Endothelial cell (in vitro differentiated cells): Measurements from ENCODE around the gene THEM5. TPM values are rescaled to one million over a fixed set of nuclear protein-coding genes. Genes with fewer than 3 reads are reported as not detected.
"Not testable (repeated sequence)": the region's sequence is repeated elsewhere in the genome, so short reads cannot be mapped to it uniquely, and the experiment has no call there.

Experiments
- DNase-seq: peaks from one replicate; pipeline ENCODE4 v3.0.0; 2021; ENCODE audit warnings: low spot score
- H3K27ac Mint-ChIP-seq: one replicate; pipeline ENCODE4 v1.8.0; 2021; ENCODE audit warnings: mixed read lengths, inconsistent platforms; ENCODE audit not compliant: unreplicated experiment
- H3K27me3 Mint-ChIP-seq: one replicate; pipeline ENCODE4 v1.8.0; 2021; ENCODE audit warnings: mild to moderate bottlenecking, moderate library complexity, mixed read lengths, inconsistent platforms; ENCODE audit not compliant: unreplicated experiment
- H3K36me3 Mint-ChIP-seq: one replicate; pipeline ENCODE4 v1.8.0; 2021; ENCODE audit warnings: mild to moderate bottlenecking, low read depth, mixed read lengths, inconsistent platforms; ENCODE audit not compliant: unreplicated experiment
- H3K4me1 Mint-ChIP-seq: one replicate; pipeline ENCODE4 v1.8.0; 2021; ENCODE audit warnings: mild to moderate bottlenecking, mixed read lengths, inconsistent platforms; ENCODE audit not compliant: unreplicated experiment
- H3K4me3 Mint-ChIP-seq: one replicate; pipeline ENCODE4 v1.8.0; 2021; ENCODE audit warnings: mild to moderate bottlenecking, mixed read lengths, inconsistent platforms; ENCODE audit not compliant: unreplicated experiment
- H3K9me3 Mint-ChIP-seq: one replicate; pipeline ENCODE4 v1.8.0; 2021; ENCODE audit warnings: mixed read lengths, inconsistent platforms; ENCODE audit not compliant: unreplicated experiment
- CTCF ChIP-seq: fragments of 200-600 bp; sonication (generic); IDR thresholded peaks from one replicate; pipeline ENCODE4 v1.5.0; 2021; ENCODE audit warnings: antibody characterized with exemption; ENCODE audit not compliant: unreplicated experiment
- long read RNA-seq: library from polyadenylated mRNA; unstranded; transcript quantifications from one replicate; pipeline ENCODE4 v2.0.0, GENCODE V29; 2020; ENCODE audit not compliant: unreplicated experiment
- total RNA-seq: library from RNA; stranded (reverse); fragmentation: NEBNext Ultra II Directional; extraction: Animal tissue kit (Norgen Biotek cat#: 25700); gene quantifications from one replicate; pipeline ENCODE4 v1.2.1, GENCODE V29; 2021; ENCODE audit not compliant: unreplicated experiment

THEM5 gene
- not detected for total RNA-seq
- long read RNA-seq: 0 reads

GRCh38 chr1:151853411-151853943 lies at the start of gene THEM5:
Gene THEM5 (minus strand): TSS chr1:151853712. CDS start chr1:151853565, 147 bp downstream.
- peaks cover 28% of the 10 kb centered on the region for H3K4me1 Mint-ChIP-seq
- no peaks in the 10 kb centered on the region for H3K9me3 Mint-ChIP-seq
- H3K36me3 Mint-ChIP-seq: peaks cover 3% of the 10 kb centered on the region
- no peak within 1 kb of the TSS for H3K4me3 Mint-ChIP-seq
- DNase-seq: no peak
- peaks cover 6% of the 10 kb centered on the region for H3K27me3 Mint-ChIP-seq
- TF ChIP-seq CTCF: no peak
- no peak within 1 kb of the TSS for H3K27ac Mint-ChIP-seq

GRCh38 chr1:151902858-151903257 lies 49.3 kb upstream of the THEM5 start:
- DNase-seq: no peak
- Mint-ChIP-seq H3K27ac (no peak overlapping the region), H3K9me3 (peaks cover 17% of the 10 kb centered on the region), H3K4me1 (no peaks in the 10 kb centered on the region), H3K4me3 (no peak overlapping the region), H3K36me3 (peaks cover 47% of the 10 kb centered on the region), H3K27me3 (no peaks in the 10 kb centered on the region)
- no peak for TF ChIP-seq CTCF

GRCh38 chr1:151900804-151901203 lies 47.3 kb upstream of the THEM5 start:
- not testable (repeated sequence) for H3K4me1 Mint-ChIP-seq, H3K9me3 Mint-ChIP-seq, H3K27me3 Mint-ChIP-seq, H3K27ac Mint-ChIP-seq, H3K4me3 Mint-ChIP-seq, DNase-seq
- peaks cover 35% of the 10 kb centered on the region for H3K36me3 Mint-ChIP-seq

- peaks cover under 1% of the 10 kb centered on the region for H3K27me3 Mint-ChIP-seq
- H3K4me3 Mint-ChIP-seq: no peak overlapping the region
- H3K4me1 Mint-ChIP-seq: no peaks in the 10 kb centered on the region
- no peak for TF ChIP-seq CTCF
- H3K27ac Mint-ChIP-seq: no peak overlapping the region
- H3K9me3 Mint-ChIP-seq: peaks cover 4% of the 10 kb centered on the region
- no peak for DNase-seq
- H3K36me3 Mint-ChIP-seq: peaks cover 23% of the 10 kb centered on the region
These were observed 45.0 kb upstream of the THEM5 start for GRCh38 chr1:151898519-151898991.

- Mint-ChIP-seq H3K4me3 (no peak overlapping the region), H3K36me3 (peaks cover 28% of the 10 kb centered on the region), H3K27ac (no peak overlapping the region), H3K27me3 (peaks cover 5% of the 10 kb centered on the region), H3K9me3 (peaks cover 4% of the 10 kb centered on the region), H3K4me1 (no peaks in the 10 kb centered on the region)
- DNase-seq: no peak
- no peak for TF ChIP-seq CTCF
These were observed 44.5 kb upstream of the THEM5 start for GRCh38 chr1:151897991-151898431.
